NAMALWA (cell line): ENCODE measurements around the gene CST7.

Experiments used
- DNase-seq: peaks from one replicate; pipeline ENCODE4 v3.0.0-alpha.2; 2015; ENCODE audit warnings: low spot score

Gene CST7

GRCh38 chr20:25005661-25006060, 56.6 kb downstream of the CST7 start:
- no peak for DNase-seq

- no peak for DNase-seq
These were observed 57.5 kb downstream of the CST7 start for GRCh38 chr20:25006431-25007167.

DNA sequence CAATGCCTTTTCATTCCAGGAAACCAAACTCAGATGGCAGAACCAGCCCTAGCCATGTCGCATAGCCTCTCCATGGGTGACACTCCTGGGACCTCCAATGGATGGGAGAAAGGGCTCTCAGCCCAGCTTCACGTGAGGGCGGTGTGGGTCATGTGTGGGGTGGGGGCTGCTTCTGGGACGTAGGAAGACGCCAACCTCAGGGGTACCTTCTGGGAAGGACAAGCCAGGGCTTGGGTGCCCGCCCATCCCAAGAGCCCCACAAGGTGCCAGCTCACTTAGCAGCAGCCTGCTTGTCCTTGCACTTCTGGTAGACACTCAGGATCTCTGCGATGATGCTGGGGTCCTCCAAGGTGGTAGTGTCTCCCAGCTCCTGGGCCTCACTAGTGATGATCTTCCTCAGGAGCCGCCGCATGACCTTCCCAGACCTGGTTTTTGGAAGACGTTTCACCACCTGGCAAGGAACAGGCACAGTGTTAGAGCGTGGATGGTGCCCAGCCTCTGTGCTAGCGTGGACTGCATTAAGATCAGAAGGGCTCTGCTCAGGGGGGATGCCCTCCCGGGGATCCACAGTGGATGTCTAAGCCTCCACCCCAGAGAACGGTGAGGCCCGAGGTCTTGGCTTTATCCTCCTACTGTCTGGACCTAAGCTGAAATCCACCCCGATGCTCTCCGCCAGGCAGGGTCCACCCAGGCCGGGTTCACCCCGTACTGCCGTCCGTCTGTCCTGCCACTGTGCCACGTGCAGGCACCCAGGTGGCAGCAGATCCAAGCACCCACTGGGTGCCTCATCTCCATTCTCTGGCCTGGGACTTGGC, 58.6 kb downstream of the CST7 start:
- no peak for DNase-seq

GRCh38 chr20:25008388-25009217, 59.5 kb downstream of the CST7 start:
- no peak for DNase-seq
